Lung (tissue), 12 donors: ENCODE measurements around the gene SEC14L1. TPM values are rescaled to one million over a fixed set of nuclear protein-coding genes. Genes with fewer than 3 reads are reported as not detected.
A peak's percentile ranks its signal among the peaks of the same experiment; 100 is the strongest.
"Not testable (repeated sequence)": the region's sequence is repeated elsewhere in the genome, so short reads cannot be mapped to it uniquely, and the experiment has no call there.

ENCODE experiments used
- ATAC-seq: fragments of 200-7000 bp; cut with Tn5 transposase; one replicate; pipeline ENCODE4 v1.9.1; 2020; ENCODE audit warnings: moderate number of reproducible peaks; ENCODE audit not compliant: insufficient read depth, low FRiP score
- DNase-seq, 3 donors: peaks; one replicate each; pipeline ENCODE4 v3.0.0-alpha.2; 2013 to 2017
- H3K27ac ChIP-seq, 2 donors: one replicate each; pipeline ENCODE4 v1.5.1; 2013; ENCODE audit warnings: mild to moderate bottlenecking in 2 of 2, moderate library complexity in 2 of 2, control low read depth in 1 of 2, inconsistent platforms in 1 of 2, low read depth in 1 of 2, low read length in 1 of 2
- H3K27me3 ChIP-seq, 3 donors: one replicate each; pipeline ENCODE4 v1.5.1; 2013; ENCODE audit warnings: low read length in 2 of 3; ENCODE audit not compliant: control insufficient read depth in 3 of 3, insufficient read depth in 3 of 3
- H3K36me3 ChIP-seq, 4 donors: one replicate each; pipeline ENCODE4 v1.5.1; 2013; ENCODE audit warnings: low read length in 4 of 4, mild to moderate bottlenecking in 1 of 4, moderate library complexity in 1 of 4; ENCODE audit not compliant: control insufficient read depth in 4 of 4, insufficient read depth in 4 of 4
- H3K4me1 ChIP-seq, 5 donors: one replicate each; pipeline ENCODE4 v1.5.1; 2013; ENCODE audit warnings: low read length in 5 of 5, mild to moderate bottlenecking in 2 of 5, moderate library complexity in 1 of 5; ENCODE audit not compliant: control insufficient read depth in 5 of 5, insufficient read depth in 5 of 5
- H3K4me3 ChIP-seq: one replicate; pipeline ENCODE4 v1.5.1; 2013; ENCODE audit warnings: mild to moderate bottlenecking, control low read depth, moderate library complexity
- H3K9ac ChIP-seq, 2 donors: one replicate each; pipeline ENCODE4 v1.5.1; 2013; ENCODE audit warnings: low read length in 2 of 2, control low read depth in 1 of 2; ENCODE audit not compliant: insufficient read depth in 1 of 2
- H3K9me3 ChIP-seq, 4 donors: one replicate each; pipeline ENCODE4 v1.5.1; 2013; ENCODE audit warnings: low read length in 3 of 4, mild to moderate bottlenecking in 1 of 4, moderate library complexity in 1 of 4; ENCODE audit not compliant: control insufficient read depth in 4 of 4, insufficient read depth in 3 of 4
- WGBS, 2 donors: extraction: QIAGEN DNeasy Blood & Tissue Kit; methylation state at CpG; one replicate each; pipeline ENCODE4 v1.1.7; 2013; 5-methylcytosine and 5-hydroxymethylcytosine counted together
- polyA plus RNA-seq, 2 donors: library from polyadenylated mRNA; stranded (reverse); fragments of 200-250 nt; gene quantifications; one replicate each; pipeline ENCODE4 v1.2.1, GENCODE V29; 2013
- total RNA-seq, 2 donors: library from RNA; depleted of rRNA in 1 of 2; stranded (reverse); fragments of >200 nt in 1 of 2; gene quantifications; one replicate each; pipeline ENCODE4 v1.2.1, GENCODE V29; 2014 to 2021
- TF ChIP-seq, protein P1 (sequence below): IDR thresholded peaks from 2 replicates; pipeline ENCODE4 v1.5.1; 2012; ENCODE audit warnings: mild to moderate bottlenecking; ENCODE audit errors: control extremely low read depth, extremely low read depth
- donor health status: control.
- donor health status: control.
- donor health status: Bipolar disorder and iron deficiency.
- donor health status: healthy.
- donor health status: DM: yes; HTN: yes; CAD: no.

SEC14L1 gene
- total and polyA plus RNA-seq, 4 donors = 41.6 to 171 (median 135) TPM

DNA sequence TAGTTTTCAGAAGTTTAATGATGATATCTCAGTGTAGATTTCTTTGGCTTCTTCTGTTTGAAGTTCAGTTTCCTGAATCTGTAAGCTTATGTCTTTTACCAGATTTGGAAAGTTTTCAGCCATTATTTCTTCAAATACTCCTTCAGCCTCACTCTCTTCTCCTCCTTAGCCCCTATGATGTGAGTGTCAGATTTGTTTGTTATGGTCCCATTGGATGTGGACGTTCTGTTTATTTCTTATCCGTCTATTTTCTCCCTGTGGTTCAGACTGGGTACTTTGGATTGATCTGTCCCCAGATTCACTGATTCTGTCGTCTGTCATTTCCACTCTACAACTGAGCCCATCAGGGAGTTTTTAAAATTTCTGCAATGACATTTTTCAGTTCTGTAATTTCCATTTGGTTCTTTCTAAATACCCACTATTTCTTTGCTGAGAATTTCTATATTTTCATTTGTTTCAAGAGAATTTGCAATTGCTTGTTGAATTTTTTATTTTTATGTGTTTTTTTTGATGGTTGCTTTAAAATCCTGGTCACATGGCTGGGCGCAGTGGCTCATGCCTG is 110.9 kb downstream of the SEC14L1 start:
- Histone ChIP-seq H3K9me3 (no peaks in the 10 kb centered on the region), H3K27me3 (no peaks in the 10 kb centered on the region), H3K4me1 (peaks cover 0 to 40% (median 14%) of the 10 kb centered on the region in 5 donors), H3K27ac (no peak overlapping the region), H3K4me3 (no peak overlapping the region), H3K9ac (no peak overlapping the region), H3K36me3 (no peaks in the 10 kb centered on the region)
- TF ChIP-seq, protein P1, sequence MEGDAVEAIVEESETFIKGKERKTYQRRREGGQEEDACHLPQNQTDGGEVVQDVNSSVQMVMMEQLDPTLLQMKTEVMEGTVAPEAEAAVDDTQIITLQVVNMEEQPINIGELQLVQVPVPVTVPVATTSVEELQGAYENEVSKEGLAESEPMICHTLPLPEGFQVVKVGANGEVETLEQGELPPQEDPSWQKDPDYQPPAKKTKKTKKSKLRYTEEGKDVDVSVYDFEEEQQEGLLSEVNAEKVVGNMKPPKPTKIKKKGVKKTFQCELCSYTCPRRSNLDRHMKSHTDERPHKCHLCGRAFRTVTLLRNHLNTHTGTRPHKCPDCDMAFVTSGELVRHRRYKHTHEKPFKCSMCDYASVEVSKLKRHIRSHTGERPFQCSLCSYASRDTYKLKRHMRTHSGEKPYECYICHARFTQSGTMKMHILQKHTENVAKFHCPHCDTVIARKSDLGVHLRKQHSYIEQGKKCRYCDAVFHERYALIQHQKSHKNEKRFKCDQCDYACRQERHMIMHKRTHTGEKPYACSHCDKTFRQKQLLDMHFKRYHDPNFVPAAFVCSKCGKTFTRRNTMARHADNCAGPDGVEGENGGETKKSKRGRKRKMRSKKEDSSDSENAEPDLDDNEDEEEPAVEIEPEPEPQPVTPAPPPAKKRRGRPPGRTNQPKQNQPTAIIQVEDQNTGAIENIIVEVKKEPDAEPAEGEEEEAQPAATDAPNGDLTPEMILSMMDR = no peak
- DNase-seq (no peak), ATAC-seq (no peak)
- WGBS, 2 donors = 83 to 87% methylated on average over 4 of the region's 4 CpGs

DNA sequence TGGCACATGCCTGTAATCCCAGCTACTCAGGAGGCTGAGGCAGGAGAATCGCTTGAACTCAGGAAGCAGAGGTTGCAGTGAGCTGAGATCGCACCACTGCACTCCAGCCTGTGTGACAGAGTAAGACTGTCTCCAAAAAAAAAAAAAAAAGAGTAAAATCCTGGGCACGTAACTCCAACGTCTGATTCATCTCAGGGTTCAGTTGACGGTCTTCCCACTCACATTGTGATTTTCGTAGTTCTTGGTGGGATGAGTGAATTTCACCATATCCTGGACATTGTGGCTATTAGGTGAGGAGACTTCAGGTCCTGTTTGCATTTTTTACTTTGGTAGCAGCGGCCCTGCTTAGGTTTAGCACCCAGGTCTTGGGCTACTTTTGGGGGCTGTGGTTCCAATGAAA is 111.5 kb downstream of the SEC14L1 start:
- H3K4me3 ChIP-seq, H3K27me3 ChIP-seq, ATAC-seq, DNase-seq, H3K27ac ChIP-seq, H3K36me3 ChIP-seq, H3K9me3 ChIP-seq: not testable (repeated sequence)
- 59 to 62% methylated on average over 7 of the region's 7 CpGs for WGBS, 2 donors
- peaks cover 0 to 40% (median 14%) of the 10 kb centered on the region in 5 donors for H3K4me1 ChIP-seq
- H3K9ac ChIP-seq = peak overlapping the region in 1 of 2 donors; percentile 49

DNA sequence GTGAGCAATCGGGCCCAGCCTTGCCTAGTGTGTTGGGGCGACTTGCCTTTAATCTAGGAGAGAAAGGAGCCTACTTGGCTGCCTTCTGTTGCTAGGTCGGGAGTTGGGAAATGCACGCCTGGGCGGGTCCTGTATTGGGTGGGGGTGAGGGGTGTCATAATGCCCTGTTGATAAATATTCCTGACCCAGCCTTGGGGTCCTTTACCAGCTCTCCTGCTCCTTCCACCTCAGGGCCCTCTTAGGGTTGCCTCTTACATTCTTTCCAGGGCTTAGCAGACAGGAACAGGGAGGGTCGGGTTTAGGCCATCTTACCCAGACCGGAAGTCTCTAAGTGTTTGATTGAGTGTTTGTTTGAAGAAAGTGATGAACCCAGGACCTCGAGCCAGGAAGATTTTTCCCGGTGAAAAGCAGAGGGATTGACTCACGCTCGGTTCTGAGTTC is 112.9 kb downstream of the SEC14L1 start:
- peaks cover 0 to 40% (median 14%) of the 10 kb centered on the region in 5 donors for H3K4me1 ChIP-seq
- ATAC-seq (no peak), DNase-seq (peak; percentile 78 to 90 (median 88))
- TF ChIP-seq, protein P1 = no peak
- no peaks in the 10 kb centered on the region for H3K9me3 ChIP-seq
- WGBS, 2 donors = 37 to 65% methylated on average over 11 of the region's 11 CpGs
- H3K27me3 ChIP-seq = no peaks in the 10 kb centered on the region
- H3K9ac ChIP-seq = peak overlapping the region in 1 of 2 donors; percentile 67
- no peak overlapping the region for H3K4me3 ChIP-seq
- no peaks in the 10 kb centered on the region for H3K36me3 ChIP-seq
- H3K27ac ChIP-seq = peak overlapping the region in 1 of 2 donors; percentile 72

DNA sequence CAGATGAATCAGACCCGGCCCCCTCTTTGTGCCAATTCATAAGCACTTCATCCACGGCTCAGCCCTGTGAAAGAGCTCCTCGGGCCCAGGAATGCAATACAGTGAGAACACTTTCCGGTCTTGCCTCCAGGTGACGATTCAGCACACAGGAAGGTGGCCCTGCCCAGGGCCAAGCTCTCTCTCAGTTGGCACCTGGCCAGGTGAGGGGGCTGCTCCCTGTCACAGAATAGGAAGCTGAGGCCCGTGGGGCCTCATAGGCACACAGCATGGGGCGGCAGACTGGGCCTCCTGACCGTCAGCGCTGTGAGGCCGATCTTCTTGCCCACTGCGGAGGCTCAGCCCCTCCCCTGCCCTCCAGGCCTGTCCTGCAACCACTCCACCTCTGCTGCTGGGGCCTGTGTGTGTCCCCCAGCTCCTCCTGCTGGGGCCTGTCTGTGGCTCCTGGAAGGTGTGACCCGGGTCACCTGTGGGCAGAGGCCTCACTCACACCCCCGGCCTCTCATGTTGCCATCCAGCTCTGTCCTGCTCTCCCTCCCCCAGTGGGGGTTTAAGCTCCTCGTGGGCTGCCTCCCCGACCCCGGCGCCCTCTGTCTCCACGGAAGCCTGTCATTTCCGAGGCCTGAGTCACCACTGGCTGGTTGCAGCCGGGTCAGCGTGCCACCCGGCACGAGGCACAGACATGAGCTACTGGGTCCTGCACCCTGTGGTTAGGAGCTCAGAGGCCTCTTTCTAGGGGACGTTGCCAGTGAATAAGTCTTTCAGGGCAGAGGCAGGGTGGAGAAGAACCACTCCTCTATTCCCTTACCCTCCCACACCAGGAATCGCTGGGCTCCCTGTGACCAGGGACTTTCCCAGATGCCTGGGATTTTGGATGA is 114.4 kb downstream of the SEC14L1 start:
- peak; percentile 77 to 87 (median 86) for DNase-seq

DNA sequence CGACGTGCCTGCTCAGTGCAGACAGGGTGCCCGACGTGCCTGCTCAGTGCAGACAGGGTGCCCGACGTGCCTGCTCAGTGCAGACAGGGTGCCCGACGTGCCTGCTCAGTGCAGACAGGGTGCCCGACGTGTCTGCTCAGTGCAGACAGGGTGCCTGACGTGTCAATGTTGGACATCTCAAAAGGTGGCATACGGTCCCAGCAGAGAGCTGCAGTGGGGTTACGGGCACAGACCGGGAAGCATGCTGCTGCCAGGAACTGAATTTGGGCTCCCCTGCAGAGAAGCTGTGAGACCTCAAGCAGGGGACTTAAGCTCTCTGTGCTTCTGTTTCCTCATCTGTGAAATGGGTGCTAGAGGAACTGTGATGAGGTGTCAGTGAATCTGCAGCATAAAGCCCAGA is 115.2 kb downstream of the SEC14L1 start:
- 89 to 91% methylated on average over 10 to 14 of the region's 14 CpGs for WGBS, 2 donors
- not testable (repeated sequence) for H3K9me3 ChIP-seq, H3K27ac ChIP-seq, H3K9ac ChIP-seq, H3K27me3 ChIP-seq, DNase-seq, H3K4me3 ChIP-seq, ATAC-seq, H3K36me3 ChIP-seq
- peaks cover 0 to 40% (median 14%) of the 10 kb centered on the region in 5 donors for H3K4me1 ChIP-seq

More for the DNA sequence above, 114.4 kb downstream of the SEC14L1 start:
- Histone ChIP-seq H3K27ac (peak overlapping the region in 1 of 2 donors; percentile 72), H3K4me3 (no peak overlapping the region), H3K36me3 (no peaks in the 10 kb centered on the region), H3K9ac (peak overlapping the region in 1 of 2 donors; percentile 15), H3K4me1 (peaks cover 0 to 40% (median 14%) of the 10 kb centered on the region in 5 donors), H3K9me3 (no peaks in the 10 kb centered on the region), H3K27me3 (no peaks in the 10 kb centered on the region)
- TF ChIP-seq, protein P1 = no peak
- ATAC-seq = peak; percentile 73
- 56 to 66% methylated on average over 25 of the region's 25 CpGs for WGBS, 2 donors
